Trophoblast cell (in vitro differentiated cells and primary cell): Measurements from ENCODE around the gene MPP7.

Experiments
- DNase-seq, 2 donors: peaks; one replicate each; pipeline ENCODE4 v3.0.0-alpha.2; 2016
- H2AFZ ChIP-seq: 2 replicates; pipeline ENCODE4 v1.6.1; 2013; ENCODE audit warnings: low read length, moderate library complexity, mild to moderate bottlenecking; ENCODE audit not compliant: insufficient read depth, poor library complexity
- H2AK5ac ChIP-seq: 2 replicates; pipeline ENCODE4 v1.6.1; 2013; ENCODE audit warnings: mild to moderate bottlenecking, low read length
- H2BK120ac ChIP-seq: 2 replicates; pipeline ENCODE4 v1.6.1; 2013; ENCODE audit warnings: low read length, mild to moderate bottlenecking, moderate library complexity; ENCODE audit not compliant: insufficient read depth, poor library complexity
- H2BK12ac ChIP-seq: 2 replicates; pipeline ENCODE4 v1.6.1; 2013; ENCODE audit warnings: mild to moderate bottlenecking, low read length, moderate library complexity
- H2BK5ac ChIP-seq: 2 replicates; pipeline ENCODE4 v1.6.1; 2013; ENCODE audit warnings: low read length, low read depth, moderate library complexity, mild to moderate bottlenecking; ENCODE audit not compliant: poor library complexity
- H3K14ac ChIP-seq: 2 replicates; pipeline ENCODE4 v1.6.1; 2013; ENCODE audit warnings: mild to moderate bottlenecking, low read length
- H3K18ac ChIP-seq: 2 replicates; pipeline ENCODE4 v1.6.1; 2013; ENCODE audit warnings: mild to moderate bottlenecking, low read length
- H3K23ac ChIP-seq: 2 replicates; pipeline ENCODE4 v1.6.1; 2013; ENCODE audit warnings: low read length
- H3K27ac ChIP-seq: 2 replicates; pipeline ENCODE4 v1.5.1; 2013; ENCODE audit warnings: low read depth, mild to moderate bottlenecking, inconsistent platforms, low read length, moderate library complexity
- H3K27me3 ChIP-seq: 2 replicates; pipeline ENCODE4 v1.6.1; 2013; ENCODE audit warnings: inconsistent platforms, mild to moderate bottlenecking, low read length, moderate library complexity; ENCODE audit not compliant: insufficient read depth
- H3K36me3 ChIP-seq, 2 experiments: 1 replicate in 1 of 2; 2 replicates in 1 of 2; pipeline ENCODE4 v1.6.1; 2013; ENCODE audit warnings: low read length in 2 of 2, mild to moderate bottlenecking in 2 of 2, moderate library complexity in 1 of 2; ENCODE audit not compliant: insufficient read depth in 2 of 2, control insufficient read depth in 1 of 2
- H3K4ac ChIP-seq: 2 replicates; pipeline ENCODE4 v1.6.1; 2013; ENCODE audit warnings: low read depth, mild to moderate bottlenecking, low read length, moderate library complexity
- H3K4me1 ChIP-seq, 2 experiments: 1 replicate in 1 of 2; 2 replicates in 1 of 2; pipeline ENCODE4 v1.6.1; 2013; ENCODE audit warnings: low read length in 2 of 2, mild to moderate bottlenecking in 2 of 2, moderate library complexity in 1 of 2; ENCODE audit not compliant: insufficient read depth in 2 of 2, control insufficient read depth in 1 of 2
- H3K4me2 ChIP-seq: 2 replicates; pipeline ENCODE4 v1.6.1; 2013; ENCODE audit warnings: inconsistent platforms, mild to moderate bottlenecking, low read length, moderate library complexity
- H3K4me3 ChIP-seq: 2 replicates; pipeline ENCODE4 v1.5.1; 2013; ENCODE audit warnings: mild to moderate bottlenecking, low read depth, low read length, inconsistent platforms
- H3K79me1 ChIP-seq: one replicate; pipeline ENCODE4 v1.6.1; 2013; ENCODE audit warnings: low read length
- H3K79me2 ChIP-seq: 2 replicates; pipeline ENCODE4 v1.6.1; 2013; ENCODE audit warnings: low read length, mild to moderate bottlenecking; ENCODE audit not compliant: control insufficient read depth, insufficient read depth, poor library complexity
- H3K9ac ChIP-seq: 2 replicates; pipeline ENCODE4 v1.6.1; 2013; ENCODE audit warnings: mild to moderate bottlenecking, low read length
- H3K9me3 ChIP-seq: 2 replicates; pipeline ENCODE4 v1.6.1; 2013; ENCODE audit warnings: low read depth, mild to moderate bottlenecking, control low read depth, inconsistent platforms, low read length; ENCODE audit not compliant: insufficient read depth
- H4K12ac ChIP-seq: 2 replicates; pipeline ENCODE4 v1.6.1; 2013; ENCODE audit warnings: low read depth, mild to moderate bottlenecking, low read length, moderate library complexity
- H4K8ac ChIP-seq: 2 replicates; pipeline ENCODE4 v1.6.1; 2013; ENCODE audit warnings: low read depth, mild to moderate bottlenecking, low read length, moderate library complexity
- H4K91ac ChIP-seq: one replicate; pipeline ENCODE4 v1.6.1; 2013; ENCODE audit warnings: low read depth, mild to moderate bottlenecking, low read length, moderate library complexity
- WGBS: extraction: QIAGEN DNeasy Blood & Tissue Kit; methylation state at CpG from one replicate; pipeline ENCODE4 v1.1.7; 2013; ENCODE audit warnings: missing lambda C conversion rate; ENCODE audit not compliant: insufficient read length, insufficient coverage; ENCODE audit errors: extremely low coverage; 5-methylcytosine and 5-hydroxymethylcytosine counted together

MPP7 gene

GRCh38 chr10:28328346-28328745 is 25.5 kb upstream of the MPP7 start:
- no peak overlapping the region for H3K14ac ChIP-seq
- H4K8ac ChIP-seq, result no peak overlapping the region
- H2BK120ac ChIP-seq, result no peak overlapping the region
- no peak overlapping the region for H3K23ac ChIP-seq
- no peaks in the 10 kb centered on the region for H3K79me2 ChIP-seq
- no peaks in the 10 kb centered on the region for H3K27me3 ChIP-seq
- H3K36me3 ChIP-seq, result no peaks in the 10 kb centered on the region
- H3K79me1 ChIP-seq, result no peaks in the 10 kb centered on the region
- H3K4me1 ChIP-seq, result peaks cover 3 to 4% of the 10 kb centered on the region in 2 experiments
- no peak overlapping the region for H4K12ac ChIP-seq
- H3K18ac ChIP-seq, result no peak overlapping the region
- no peak overlapping the region for H4K91ac ChIP-seq
- no peak overlapping the region for H3K4me3 ChIP-seq
- H2AFZ ChIP-seq, result no peak overlapping the region
- no peak overlapping the region for H2AK5ac ChIP-seq
- no peak overlapping the region for H3K4me2 ChIP-seq
- DNase-seq, result no peak
- no peak overlapping the region for H3K4ac ChIP-seq
- no peak overlapping the region for H2BK12ac ChIP-seq
- H2BK5ac ChIP-seq, result no peak overlapping the region
- no peak overlapping the region for H3K27ac ChIP-seq
- WGBS, result no CpG with 5 or more reads among the region's 1 CpG
- H3K9ac ChIP-seq, result no peak overlapping the region
- no peaks in the 10 kb centered on the region for H3K9me3 ChIP-seq

- Histone ChIP-seq H4K91ac (no peak overlapping the region), H3K4me1 (peaks cover 3 to 5% of the 10 kb centered on the region in 2 experiments), H3K4me2 (no peak overlapping the region), H4K8ac (no peak overlapping the region), H3K79me1 (no peaks in the 10 kb centered on the region), H3K27ac (no peak overlapping the region), H2BK12ac (no peak overlapping the region), H2BK5ac (no peak overlapping the region), H4K12ac (no peak overlapping the region), H3K18ac (no peak overlapping the region), H3K9ac (no peak overlapping the region), H3K79me2 (no peaks in the 10 kb centered on the region), H2BK120ac (no peak overlapping the region), H3K4me3 (no peak overlapping the region), H3K4ac (no peak overlapping the region), H3K14ac (no peak overlapping the region), H3K9me3 (no peaks in the 10 kb centered on the region), H2AK5ac (no peak overlapping the region), H3K27me3 (no peaks in the 10 kb centered on the region), H3K23ac (no peak overlapping the region), H2AFZ (no peak overlapping the region), H3K36me3 (no peaks in the 10 kb centered on the region)
- no CpG with 5 or more reads among the region's 3 CpGs for WGBS
- DNase-seq, result no peak
Observed at GRCh38 chr10:28327491-28327880, 24.6 kb upstream of the MPP7 start.

- H4K8ac ChIP-seq, result no peak overlapping the region
- no peak overlapping the region for H2BK120ac ChIP-seq
- no CpG with 5 or more reads among the region's 10 CpGs for WGBS
- H3K4me2 ChIP-seq, result no peak overlapping the region
- no peak overlapping the region for H3K18ac ChIP-seq
- H3K27ac ChIP-seq, result no peak overlapping the region
- no peak overlapping the region for H2AFZ ChIP-seq
- H3K23ac ChIP-seq, result no peak overlapping the region
- H3K4ac ChIP-seq, result no peak overlapping the region
- H4K91ac ChIP-seq, result no peak overlapping the region
- H3K4me3 ChIP-seq, result no peak overlapping the region
- no peak overlapping the region for H2BK5ac ChIP-seq
- H4K12ac ChIP-seq, result no peak overlapping the region
- no peaks in the 10 kb centered on the region for H3K79me1 ChIP-seq
- H3K36me3 ChIP-seq, result no peaks in the 10 kb centered on the region
- peaks cover 3 to 5% of the 10 kb centered on the region in 2 experiments for H3K4me1 ChIP-seq
- H3K27me3 ChIP-seq, result no peaks in the 10 kb centered on the region
- no peaks in the 10 kb centered on the region for H3K9me3 ChIP-seq
- peak in 1 of 2 donors; percentile 30 for DNase-seq
- no peak overlapping the region for H3K9ac ChIP-seq
- no peak overlapping the region for H2BK12ac ChIP-seq
- H3K79me2 ChIP-seq, result no peaks in the 10 kb centered on the region
- H3K14ac ChIP-seq, result no peak overlapping the region
- no peak overlapping the region for H2AK5ac ChIP-seq
Observed at GRCh38 chr10:28326516-28327490, 23.9 kb upstream of the MPP7 start.

- Histone ChIP-seq H3K27me3 (no peaks in the 10 kb centered on the region), H2AK5ac (no peak overlapping the region), H2AFZ (no peak overlapping the region), H3K4me2 (no peak overlapping the region), H2BK120ac (no peak overlapping the region), H3K23ac (no peak overlapping the region), H2BK5ac (no peak overlapping the region), H4K12ac (no peak overlapping the region), H3K4ac (no peak overlapping the region), H3K27ac (no peak overlapping the region), H3K79me2 (no peaks in the 10 kb centered on the region), H3K4me1 (peaks cover 0 to 2% of the 10 kb centered on the region in 2 experiments), H3K9ac (no peak overlapping the region), H3K9me3 (no peaks in the 10 kb centered on the region), H4K8ac (no peak overlapping the region), H3K36me3 (no peaks in the 10 kb centered on the region), H4K91ac (no peak overlapping the region), H3K18ac (no peak overlapping the region), H3K79me1 (no peaks in the 10 kb centered on the region), H2BK12ac (no peak overlapping the region), H3K4me3 (no peak overlapping the region), H3K14ac (no peak overlapping the region)
- WGBS, result no CpG with 5 or more reads among the region's 4 CpGs
- no peak for DNase-seq
Observed at GRCh38 chr10:28320799-28321198, 17.9 kb upstream of the MPP7 start.
